Activated CD4-positive, alpha-beta T cell treated with anti-CD3 and anti-CD28 coated beads, Interleukin-2, Interleukin-6, amounts not matched to agents 100 ng/mL and 50 ng/mL, durations not matched to agents 16 hours and 8 hours (primary cell): Measurements from ENCODE around the gene NSG1.

Source experiments
- DNase-seq: peaks from one replicate; pipeline ENCODE4 v3.0.0-alpha.2; 2020

NSG1 gene

DNA sequence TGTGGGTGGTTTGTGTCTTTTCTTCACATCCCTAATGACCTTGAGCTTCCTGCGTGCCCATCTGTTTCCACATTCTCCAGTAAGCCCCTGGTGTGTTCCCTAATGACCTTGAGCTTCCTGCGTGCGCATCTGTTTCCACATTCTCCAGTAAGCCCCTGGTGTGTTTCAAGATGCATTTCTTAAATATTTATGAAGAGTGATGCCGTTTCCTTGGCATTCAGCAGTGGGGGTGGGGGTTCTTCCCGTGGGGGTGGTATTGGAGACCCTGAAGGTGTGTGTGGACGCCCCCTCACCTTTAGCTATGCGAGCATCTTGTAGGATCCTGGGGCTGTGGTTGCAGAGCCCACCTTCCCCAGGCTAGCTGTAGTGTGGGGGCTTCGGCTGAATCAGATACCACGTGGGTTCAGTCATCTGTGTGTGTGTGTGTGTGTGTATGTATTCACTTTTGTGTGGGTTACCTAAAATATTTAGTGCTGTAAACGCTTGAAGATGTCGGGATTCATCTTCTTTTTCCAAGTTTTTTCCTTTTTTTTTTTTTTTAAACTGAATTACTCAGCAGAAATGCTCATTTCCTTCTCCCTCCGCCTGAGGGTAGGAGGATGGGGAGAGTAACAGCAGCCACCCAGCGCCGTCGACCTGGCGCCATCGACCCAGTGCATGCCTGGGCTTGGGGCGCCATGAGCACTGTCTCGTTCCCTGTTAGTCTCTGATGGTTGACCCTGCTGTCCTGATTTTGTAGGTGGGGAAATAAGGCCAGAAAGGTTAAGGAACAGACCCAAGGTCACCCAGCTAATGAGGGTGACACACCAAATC, 9.9 kb downstream of the NSG1 start:
- DNase-seq: no peak

DNA sequence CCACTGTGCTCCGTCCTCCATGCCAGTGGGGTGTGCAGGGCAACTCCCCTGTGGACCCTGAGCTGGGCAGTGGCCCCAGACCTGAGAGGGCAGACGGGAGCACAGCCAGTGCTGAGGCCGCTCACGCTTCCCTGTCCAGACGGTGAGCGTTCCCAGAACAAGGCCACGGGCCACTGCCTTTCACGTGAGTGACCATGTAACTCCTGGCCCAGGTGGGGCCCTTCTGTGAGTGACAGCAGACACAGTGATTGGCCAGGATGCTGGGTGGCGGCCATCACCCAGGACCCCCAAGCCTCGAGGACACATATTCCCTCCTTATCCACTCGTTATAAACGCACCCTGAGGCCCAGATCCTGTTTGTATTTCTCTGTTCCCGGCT, 10.5 kb downstream of the NSG1 start:
- no peak for DNase-seq

DNA sequence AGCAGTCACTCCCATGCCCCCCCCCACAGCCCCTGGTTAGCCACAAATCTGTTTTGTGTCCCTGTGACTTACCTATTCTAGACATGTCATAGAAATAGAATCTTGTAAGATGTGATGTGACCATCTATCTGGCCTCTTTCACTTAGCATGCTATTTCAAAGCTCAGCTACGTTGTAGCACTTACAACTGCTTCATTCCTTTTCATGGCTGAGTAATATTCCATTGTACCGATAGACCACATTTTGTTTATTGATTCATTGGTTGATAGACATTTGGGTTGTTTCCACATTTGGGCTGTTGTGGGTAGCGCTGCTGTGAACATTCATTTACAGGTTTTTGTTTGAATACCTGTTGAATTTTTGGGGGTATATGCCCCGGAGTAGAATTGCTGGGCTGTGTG, 11.5 kb downstream of the NSG1 start:
- DNase-seq: no peak

DNA sequence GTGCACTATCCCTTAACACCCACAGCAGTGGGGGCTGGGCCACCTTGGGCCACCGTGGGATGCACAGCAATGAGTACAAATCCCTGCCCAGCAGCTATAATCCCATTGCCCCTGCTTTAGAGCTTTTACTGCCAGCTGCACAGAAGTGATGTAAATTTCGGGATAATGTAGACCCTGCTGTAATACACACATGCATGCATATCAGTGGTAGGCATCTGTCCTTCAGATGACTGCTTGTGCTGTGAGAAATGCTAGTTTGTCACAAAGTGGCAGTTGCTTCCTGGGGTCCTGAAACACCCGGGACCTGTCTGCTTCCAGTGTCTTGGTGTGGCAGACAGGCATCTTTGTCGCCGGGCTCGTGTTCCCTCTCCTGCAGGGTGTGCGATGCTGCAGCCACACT, 14.1 kb downstream of the NSG1 start:
- no peak for DNase-seq

DNA sequence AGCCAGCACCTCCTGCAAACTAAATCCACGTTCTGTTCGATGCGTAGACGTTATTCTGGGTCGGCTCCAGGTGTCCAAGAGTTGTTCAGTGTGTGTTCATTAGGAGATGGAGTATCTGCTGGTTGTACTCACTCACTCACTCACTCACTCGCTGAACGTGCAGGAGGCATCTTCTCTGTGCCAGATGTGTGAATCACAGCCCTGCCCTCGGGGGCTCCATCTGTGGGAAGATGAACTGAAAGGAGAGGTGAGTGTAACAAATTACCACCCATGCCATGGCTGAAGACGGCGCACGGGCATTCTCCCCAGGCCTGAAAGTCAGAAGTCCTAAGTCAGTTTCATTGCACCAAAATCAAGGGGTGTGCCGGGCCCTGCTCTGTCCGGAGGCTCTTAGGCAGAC, 16.1 kb downstream of the NSG1 start:
- no peak for DNase-seq

DNA sequence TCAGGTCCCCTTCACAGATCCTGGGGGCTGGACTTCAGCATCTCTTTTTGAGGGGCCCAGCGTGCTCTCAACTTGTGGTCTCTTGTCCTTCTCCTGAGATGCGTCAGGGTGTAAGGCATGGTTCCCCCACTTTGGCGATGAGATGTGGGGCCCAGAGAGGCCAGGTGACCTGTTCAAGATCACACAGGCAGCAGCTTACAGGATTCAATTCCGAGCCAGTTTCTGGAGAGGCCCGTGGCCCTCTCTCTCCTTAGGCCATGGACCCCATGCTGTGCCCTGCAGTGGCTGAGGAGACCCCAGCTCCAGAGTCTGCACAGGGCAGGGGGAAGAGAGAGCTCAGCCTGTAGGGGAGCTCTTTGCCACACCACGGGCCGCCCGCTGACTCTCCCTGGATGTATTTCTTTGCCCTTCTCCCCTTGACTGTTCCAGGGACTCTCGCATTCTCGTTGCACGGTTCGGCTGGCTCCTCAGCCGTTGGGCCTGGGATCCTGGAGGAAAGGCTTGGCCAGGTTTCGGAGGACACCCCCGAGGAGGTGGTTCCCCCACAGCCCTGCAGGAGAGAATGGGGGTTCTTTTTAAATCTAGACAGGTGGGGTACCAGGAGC, 18.6 kb downstream of the NSG1 start:
- no peak for DNase-seq

DNA sequence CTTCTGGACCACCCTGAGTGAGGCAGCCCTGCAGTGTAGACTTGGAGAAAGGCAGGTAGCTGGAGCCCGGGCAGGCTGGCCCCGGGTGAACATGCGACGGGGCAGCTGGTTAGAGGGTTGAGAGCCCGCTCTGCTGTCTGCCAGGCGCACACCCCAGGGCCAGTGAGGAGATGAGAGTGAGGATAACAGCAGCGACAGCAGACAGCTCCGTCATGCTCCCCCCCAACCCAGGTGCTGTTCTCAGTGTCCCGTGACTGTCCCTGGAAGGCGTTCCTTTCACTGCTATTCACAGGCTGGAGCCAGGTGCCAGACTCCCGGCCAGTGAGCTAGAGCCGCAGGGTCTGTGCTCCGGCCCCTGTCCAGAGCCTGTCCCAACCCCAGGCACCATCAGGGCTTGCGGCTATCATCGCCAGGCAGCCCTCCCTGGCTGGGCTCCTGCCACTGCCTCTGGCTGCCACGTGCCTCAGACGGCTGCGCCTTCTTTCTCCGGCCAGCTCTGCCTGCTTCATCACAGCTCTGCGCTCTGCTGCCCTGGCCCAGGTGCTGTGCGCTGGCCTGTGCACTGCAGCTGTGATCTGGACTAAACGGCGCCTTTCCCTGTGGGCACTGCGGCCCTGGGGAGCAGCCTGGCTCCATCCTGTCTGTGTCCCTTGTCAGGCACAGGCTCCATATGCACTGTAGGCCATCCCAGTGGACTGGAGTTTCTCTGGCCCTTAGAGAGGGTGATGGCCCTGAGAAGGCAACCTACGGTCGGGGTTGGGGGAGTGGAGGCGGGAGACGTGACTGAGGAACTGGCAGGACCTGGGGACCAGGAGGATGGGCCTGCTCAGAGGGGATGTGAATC, 19.8 kb downstream of the NSG1 start:
- DNase-seq: no peak

DNA sequence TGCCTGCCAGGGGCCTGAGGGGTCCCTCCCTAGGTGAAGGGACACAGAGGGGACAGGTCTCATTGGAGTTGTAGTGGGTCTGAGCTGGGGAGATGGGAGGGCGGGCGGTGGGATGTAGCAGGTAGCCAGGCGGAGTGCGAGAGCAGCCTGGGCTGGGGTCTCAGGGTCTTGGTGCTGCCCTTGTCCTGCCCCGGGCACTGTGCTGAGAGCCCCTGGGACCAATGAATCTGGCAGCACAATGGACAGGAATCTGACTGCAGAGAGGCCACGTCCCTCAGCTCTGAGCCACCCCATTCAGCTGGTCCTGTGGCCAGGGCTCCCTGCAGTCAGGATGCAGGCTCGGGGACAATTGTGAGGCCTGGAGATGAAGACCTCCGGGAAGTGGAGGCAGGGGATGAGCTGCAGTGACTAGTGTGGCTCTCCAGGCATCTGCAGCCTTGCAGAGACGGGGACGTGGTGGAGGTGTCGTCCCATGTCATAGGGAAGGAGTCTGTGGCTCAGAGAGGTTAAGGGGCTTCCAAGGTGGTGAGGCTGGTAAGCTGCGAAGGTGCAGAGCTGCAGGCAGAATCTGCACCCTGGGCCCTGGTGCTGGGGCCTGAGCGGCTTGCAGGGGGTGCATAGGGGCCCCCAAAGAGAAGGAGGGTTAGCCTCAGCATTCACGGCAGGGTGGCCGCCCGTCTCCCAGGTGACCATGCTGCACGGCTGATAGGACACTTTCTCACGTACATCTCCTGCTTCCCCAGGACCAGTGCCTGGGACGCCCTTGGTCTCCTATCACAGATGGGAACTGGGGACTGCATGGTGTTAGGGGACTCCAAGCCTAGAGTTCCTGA, 20.6 kb downstream of the NSG1 start:
- DNase-seq: no peak

DNA sequence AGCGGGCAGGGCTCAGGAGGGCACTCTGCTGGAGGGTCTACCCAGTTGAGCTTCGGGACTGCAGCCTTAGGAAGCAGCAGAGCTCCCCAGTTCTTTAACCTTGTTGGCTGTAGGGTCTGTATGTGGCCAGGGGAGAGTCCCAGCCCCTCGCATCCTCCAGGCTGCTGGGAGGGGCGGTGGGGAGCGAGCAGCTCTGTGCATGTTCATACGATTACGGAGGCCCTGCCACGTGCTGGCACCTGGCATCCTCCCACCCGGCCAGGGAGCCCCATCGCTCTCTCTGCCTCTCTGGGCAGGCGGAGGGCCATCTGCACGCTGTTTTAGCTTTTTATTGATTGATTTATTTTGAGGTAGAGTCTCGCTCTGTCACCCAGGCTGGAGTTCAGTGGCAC, 21.2 kb downstream of the NSG1 start:
- DNase-seq: no peak

DNA sequence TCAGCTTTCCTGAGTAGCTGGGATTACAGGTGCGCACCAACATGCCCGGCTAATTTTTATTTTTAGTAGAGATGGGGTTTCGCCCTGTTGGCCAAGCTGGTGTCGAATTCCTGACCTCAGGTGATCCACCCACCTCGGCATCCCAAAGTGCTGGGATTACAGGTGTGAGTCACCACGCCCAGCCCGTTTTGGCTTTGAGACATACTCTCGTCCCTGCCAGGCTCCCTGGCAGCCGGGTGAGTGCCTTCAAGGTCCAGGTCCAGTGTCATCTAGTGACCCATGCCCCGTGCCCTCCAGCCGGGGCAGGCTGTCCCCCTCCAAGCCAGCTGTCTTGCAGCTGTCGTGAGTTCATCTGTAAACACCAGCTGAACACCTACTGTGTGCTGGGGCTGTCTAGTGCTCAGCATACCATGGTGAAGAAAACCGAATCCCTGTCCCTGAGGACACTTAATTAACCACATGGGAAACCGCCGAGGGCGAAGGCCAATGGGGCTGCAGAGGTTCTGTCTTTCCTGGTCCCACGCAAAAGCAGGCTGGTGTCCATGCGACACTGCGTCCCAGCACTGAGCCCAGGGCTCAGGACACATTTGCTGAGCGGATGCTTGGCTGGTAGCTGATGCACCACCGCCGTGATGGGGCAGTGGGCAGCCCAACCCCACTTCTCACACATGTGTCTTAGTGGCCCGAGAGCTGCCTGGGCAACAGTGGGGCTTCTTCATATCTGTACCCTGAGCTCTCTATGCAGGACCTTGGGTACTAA, 21.9 kb downstream of the NSG1 start:
- no peak for DNase-seq

DNA sequence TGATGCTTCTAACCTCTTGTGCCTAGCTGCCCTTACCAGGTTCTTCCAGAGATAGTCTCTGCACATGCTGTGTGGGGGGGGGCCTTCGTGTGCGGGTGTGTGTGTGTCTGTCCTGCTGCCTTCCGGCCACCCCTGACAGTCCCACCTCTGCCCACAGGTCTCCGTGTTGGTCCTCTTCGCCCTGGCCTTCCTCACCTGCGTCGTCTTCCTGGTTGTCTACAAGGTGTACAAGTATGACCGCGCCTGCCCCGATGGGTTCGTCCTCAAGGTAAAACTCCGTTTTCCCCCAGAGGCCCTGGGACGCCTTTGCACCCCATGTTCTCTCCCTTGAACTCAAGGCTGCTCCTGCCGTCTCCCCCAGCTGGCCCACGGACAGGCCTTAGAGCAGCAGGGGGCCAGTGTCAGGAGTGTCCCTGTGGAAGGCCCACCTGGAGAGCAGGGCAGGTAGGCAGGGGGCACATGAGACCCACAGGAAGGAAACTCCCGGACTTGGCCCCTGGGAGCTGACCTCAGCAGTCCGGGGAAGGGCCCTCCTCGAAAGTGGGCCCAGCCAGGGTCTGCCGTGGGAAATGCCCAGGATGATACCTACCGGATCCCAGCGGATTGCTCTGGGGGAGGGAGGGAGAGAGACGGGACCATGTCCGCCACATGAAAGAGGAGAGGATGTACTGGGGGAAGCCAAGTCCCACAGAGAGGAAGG, 22.7 kb downstream of the NSG1 start:
- no peak for DNase-seq

DNA sequence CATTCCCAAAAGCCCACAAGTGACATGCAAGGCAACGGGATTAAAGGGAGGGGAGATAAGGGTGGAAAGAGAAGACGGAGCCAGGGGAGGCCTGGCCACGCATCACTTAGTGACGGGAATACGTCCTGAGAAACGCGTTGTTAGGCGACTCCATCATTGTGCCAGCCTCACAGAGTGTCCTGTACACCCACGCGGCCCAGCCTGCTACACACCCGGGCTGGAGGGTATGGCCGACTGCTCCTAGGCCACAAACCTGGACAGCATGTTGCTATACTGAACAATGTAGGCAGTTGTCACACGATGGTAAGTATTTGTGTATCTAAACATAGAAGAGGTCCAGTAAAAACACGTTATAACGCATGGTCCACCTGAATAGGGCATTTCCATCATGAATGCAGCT, 23.4 kb downstream of the NSG1 start:
- DNase-seq: no peak

DNA sequence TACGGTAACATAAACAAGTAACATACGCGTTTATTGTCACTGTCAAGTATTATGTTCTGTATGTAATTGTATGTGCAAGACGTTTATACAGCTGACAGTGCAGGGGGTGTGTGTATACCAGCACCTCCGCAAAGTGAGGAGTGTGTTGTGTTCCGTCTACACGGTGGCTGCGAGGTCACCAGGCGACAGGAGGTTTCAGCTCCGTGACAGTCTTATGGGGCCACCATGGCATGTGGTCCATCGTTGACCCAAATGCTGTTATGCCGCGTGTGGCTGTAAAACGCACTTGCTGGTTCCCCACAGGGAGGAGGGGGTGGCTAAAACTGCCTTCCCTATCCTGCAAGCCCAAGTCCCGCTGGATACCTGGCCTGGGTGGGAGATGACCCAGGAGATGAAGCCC, 25.0 kb downstream of the NSG1 start:
- no peak for DNase-seq

DNA sequence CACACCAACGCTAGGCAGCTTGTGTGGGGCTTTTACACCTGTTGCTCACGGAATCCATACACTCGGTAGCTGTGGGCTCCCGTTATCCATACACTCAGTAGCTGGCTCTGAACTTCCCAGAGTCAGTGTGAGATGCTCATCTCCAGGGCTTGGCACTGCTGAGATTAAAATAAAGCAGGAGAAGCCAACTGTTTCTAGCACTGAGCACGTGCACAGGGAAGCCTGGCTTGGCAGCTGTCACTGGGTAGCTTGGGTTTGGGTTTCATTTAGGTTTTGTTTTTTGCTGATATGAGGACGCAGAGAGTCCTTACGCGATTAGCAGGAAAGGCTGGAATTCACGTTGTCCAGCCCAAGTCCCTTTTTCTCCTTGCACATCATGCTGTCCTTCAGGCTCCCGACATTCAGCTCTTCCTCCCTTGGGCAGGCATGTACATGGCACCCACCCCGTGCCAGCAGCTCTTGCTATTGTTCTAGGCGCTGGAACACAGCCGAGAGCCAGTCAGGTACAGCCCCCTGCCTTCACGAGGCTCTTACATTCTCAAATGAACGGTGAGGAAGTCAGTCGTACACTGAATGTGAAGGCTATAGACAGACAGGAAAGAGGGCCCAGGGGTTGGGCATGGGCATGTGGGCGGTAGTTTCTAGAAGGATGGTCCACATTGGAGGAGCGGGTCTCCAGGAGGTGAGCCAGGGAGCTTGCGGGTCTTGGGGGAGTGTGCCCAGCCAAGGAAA, 25.9 kb downstream of the NSG1 start:
- DNase-seq: no peak

DNA sequence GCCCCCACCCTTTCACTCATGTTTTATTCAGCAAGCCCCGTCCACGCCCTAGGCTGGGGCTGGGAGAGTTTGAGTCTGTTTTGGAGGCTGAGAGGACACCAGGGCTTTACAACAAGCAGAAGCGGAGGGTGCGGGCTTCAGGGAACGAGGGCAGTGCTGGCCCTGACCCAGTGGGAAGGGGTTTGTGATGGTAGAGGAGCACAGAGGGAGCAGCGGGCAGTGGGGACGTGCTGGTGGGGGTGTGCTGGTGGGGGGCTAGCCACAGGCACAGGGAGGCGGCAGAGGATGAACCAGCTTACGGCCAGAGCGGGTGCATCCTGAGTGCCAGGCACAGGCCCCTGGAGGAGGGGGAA, 26.4 kb downstream of the NSG1 start:
- DNase-seq: no peak

DNA sequence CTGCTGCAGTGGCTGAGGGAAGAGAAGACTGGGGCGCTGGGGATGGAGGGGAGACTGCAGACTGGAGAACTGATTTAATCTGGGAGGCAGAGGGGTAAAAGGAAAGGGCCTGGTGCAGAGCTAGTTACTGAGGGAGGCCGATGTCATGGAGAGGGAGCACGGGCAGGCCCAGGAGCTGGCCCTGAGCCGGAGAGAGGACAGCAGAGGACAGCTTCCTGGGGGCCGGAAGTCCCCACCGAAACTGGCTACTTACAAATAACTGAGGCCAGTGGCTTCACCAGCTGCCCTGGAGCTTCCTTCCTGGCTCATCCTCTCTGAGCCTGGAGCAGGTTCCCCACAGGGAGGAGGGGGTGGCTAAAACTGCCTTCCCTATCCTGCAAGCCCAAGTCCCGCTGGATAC, 26.9 kb downstream of the NSG1 start:
- no peak for DNase-seq

DNA sequence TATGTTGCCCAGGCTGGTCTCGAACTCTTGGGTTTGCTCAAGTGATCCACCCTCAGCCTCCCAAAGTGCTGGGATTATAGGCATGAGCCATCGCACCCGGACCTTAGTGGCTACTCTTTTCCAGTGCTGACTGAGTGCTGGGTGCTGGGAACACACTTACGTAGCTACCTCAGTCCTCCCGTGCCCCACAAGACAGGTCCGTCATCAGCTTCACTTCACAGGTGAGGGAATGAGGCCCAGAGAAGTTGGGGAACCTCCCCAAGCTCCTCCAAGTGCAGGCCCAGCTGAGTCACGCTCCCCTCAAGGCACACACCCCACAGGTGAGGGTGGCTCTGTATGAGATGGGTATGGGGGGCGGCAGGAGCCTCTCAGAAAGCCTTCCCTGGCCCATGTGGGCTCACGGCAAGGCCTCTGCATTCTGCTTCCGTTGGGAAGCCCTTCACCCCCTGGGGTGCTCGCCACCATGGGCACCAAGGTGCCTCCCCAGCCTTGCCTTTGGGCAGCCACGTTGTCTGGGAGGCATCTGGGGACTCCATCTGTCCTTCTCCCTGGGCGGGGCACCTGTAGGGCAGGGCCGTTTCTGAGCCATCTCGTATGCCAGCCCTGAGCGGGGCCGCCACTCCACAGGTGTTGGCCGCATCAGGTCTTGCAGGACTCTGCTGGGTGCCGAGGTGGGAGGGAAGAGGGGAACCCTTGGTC, 28.4 kb downstream of the NSG1 start:
- DNase-seq: no peak

DNA sequence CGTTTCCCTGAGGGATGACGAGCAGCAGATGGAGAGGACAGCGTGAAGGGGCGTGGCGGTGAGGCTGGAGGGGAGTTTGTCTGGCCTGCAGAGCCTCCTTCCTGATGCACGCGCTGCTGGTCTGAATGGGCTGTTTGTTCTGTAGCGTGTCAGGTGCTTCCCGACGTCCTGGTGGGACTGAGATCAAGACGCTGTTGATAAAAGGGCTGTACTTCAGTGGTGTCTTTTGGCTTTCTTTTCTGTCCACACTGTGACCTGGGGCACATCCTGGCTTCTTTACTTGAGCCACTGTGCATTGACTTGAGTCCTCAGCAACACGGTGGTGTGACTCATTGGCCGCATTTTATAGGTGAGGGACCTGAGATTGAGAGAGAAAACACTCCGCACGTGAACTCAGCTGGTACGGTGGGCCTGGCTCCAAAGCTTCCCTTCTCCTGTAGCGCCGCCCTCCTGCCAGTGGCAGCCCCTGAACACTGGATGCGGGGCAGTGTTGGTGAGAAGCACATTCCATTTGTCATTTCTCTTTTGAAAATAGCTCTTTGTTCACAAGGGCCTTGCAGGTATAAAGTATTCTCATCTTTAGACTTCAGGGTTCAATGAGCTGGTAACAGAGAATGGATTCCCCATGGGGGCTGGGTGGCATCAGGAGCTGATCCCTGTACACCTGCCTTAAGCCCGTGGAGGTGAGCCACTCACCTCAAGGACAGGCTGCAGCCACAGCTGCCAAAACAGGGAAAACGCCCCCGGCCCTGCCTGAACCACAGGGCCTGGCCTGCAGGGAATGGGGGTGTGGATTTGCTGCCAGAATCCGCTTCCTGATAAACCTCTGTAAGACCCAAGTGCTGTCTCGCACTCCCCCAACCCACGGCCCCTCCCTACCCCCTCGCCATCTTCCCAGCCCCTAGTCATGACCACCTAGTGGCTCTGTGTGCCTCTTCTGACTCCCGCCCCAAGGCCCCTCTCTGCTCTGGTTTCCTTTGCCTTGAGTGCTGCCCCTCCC, 29.2 kb downstream of the NSG1 start:
- no peak for DNase-seq

DNA sequence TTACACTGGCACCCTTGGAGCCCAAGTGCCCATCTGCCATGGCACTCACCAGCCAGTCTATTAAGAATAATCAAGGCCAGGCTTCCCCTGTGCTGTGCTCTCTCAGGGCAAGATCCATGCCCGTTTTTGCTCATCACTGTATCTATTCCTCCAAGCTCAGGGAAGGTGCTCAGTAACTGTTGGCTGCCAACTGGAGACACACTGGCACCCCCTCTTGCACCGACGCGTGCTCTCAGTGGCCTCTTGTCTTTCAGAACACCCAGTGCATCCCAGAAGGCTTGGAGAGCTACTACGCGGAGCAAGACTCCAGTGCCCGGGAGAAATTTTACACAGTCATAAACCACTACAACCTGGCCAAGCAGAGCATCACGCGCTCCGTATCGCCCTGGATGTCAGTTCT, 30.1 kb downstream of the NSG1 start:
- no peak for DNase-seq
